Fibroblast of villous mesenchyme (primary cell): Measurements from ENCODE around the gene TJP2. TPM values are rescaled to one million over a fixed set of nuclear protein-coding genes. Genes with fewer than 3 reads are reported as not detected.
A peak's percentile ranks its signal among the peaks of the same experiment; 100 is the strongest.

ENCODE experiments used
- DNase-seq: peaks from one replicate; pipeline ENCODE4 v3.0.0-alpha.2; 2010; ENCODE audit warnings: low read depth
- H3K4me3 ChIP-seq: 2 replicates; pipeline ENCODE4 v1.5.1; 2011; ENCODE audit warnings: low read depth, mild to moderate bottlenecking, low read length
- CTCF ChIP-seq: IDR thresholded peaks from 2 replicates; pipeline ENCODE4 v1.5.1; 2012; ENCODE audit warnings: low read depth, mild to moderate bottlenecking, low read length; ENCODE audit not compliant: insufficient read depth
- total RNA-seq: library from RNA; depleted of rRNA; stranded (reverse); fragments of >200 nt; gene quantifications from 2 replicates; pipeline ENCODE4 v1.2.3, GENCODE V29; 2012

The TJP2 gene
- total RNA-seq, 1 donor: 18.1 TPM

GRCh38 chr9:69136779-69137178 is 37.3 kb upstream of the TJP2 start:
- DNase-seq: no peak
- H3K4me3 ChIP-seq: no peak overlapping the region
- TF ChIP-seq CTCF: no peak

GRCh38 chr9:69137311-69137710 is 36.8 kb upstream of the TJP2 start:
- H3K4me3 ChIP-seq: no peak overlapping the region
- no peak for TF ChIP-seq CTCF
- no peak for DNase-seq

GRCh38 chr9:69139596-69139995 is 34.5 kb upstream of the TJP2 start:
- no peak overlapping the region for H3K4me3 ChIP-seq
- DNase-seq: no peak
- no peak for TF ChIP-seq CTCF

GRCh38 chr9:69140123-69140735 is 33.8 kb upstream of the TJP2 start:
- no peak for TF ChIP-seq CTCF
- no peak overlapping the region for H3K4me3 ChIP-seq
- DNase-seq: no peak

GRCh38 chr9:69141851-69142250 is 32.2 kb upstream of the TJP2 start:
- TF ChIP-seq CTCF: no peak
- DNase-seq: no peak
- H3K4me3 ChIP-seq: no peak overlapping the region

- no peak for TF ChIP-seq CTCF
- no peak for DNase-seq
Observed at GRCh38 chr9:69143291-69143690, 30.8 kb upstream of the TJP2 start.

GRCh38 chr9:69145144-69145715 is 28.8 kb upstream of the TJP2 start:
- no peak for TF ChIP-seq CTCF
- DNase-seq: peak; percentile 40
- H3K4me3 ChIP-seq: no peak overlapping the region

More at GRCh38 chr9:69143291-69143690, 30.8 kb upstream of the TJP2 start:
- no peak overlapping the region for H3K4me3 ChIP-seq
